ENCODE results near the gene ZNF37A.

DNA sequence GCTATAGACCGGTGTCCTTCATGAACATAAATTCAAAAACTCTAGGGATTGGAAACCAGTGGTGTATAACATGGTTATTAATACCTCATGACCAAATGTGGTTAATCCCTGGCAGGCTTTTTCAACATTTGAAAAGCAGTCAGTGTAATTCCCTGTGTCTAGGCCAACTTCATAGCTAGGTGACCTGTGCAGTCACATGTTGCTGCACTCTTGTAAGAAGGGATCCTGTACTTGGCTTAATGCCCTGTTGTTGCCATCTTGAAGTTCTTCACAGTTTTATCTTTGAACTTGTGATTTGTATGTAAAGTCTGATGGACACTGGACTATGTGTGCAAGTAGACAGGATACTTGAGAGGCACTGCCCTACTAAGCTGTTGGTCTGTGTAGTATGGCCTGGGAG, 43.9 kb upstream of the ZNF37A start:
- TF ChIP-seq POLR2AphosphoS5 (IDR thresholded peaks at IDR 0.05) (no peak), POLR2A (IDR thresholded peaks at IDR 0.05) (no peak)
- TF ChIP-seq, protein P1, sequence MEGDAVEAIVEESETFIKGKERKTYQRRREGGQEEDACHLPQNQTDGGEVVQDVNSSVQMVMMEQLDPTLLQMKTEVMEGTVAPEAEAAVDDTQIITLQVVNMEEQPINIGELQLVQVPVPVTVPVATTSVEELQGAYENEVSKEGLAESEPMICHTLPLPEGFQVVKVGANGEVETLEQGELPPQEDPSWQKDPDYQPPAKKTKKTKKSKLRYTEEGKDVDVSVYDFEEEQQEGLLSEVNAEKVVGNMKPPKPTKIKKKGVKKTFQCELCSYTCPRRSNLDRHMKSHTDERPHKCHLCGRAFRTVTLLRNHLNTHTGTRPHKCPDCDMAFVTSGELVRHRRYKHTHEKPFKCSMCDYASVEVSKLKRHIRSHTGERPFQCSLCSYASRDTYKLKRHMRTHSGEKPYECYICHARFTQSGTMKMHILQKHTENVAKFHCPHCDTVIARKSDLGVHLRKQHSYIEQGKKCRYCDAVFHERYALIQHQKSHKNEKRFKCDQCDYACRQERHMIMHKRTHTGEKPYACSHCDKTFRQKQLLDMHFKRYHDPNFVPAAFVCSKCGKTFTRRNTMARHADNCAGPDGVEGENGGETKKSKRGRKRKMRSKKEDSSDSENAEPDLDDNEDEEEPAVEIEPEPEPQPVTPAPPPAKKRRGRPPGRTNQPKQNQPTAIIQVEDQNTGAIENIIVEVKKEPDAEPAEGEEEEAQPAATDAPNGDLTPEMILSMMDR (IDR thresholded peaks at IDR 0.05), result no peak
